ENCODE measurements around the gene CERS5. TPM values are rescaled to one million over a fixed set of nuclear protein-coding genes. Genes with fewer than 3 reads are reported as not detected.

Gene CERS5
- polyA plus RNA-seq, 1 donor (not counting 4 experiments of a cell fraction or from before 2014, with no cell fraction given), result 72.3 TPM

- dilution Hi-C loops (cut with MboI; ENCODE audit: extremely low pct_ligation_motif_present, low sequenced_read_pairs), result no loop called here
- Histone ChIP-seq H3K36me3 (ENCODE audit: control insufficient read depth in 2 of 2, extremely low read depth in 1 of 2, insufficient read depth in 2 of 2, low read length in 2 of 2) (peaks cover 0 to under 1% of the 10 kb centered on the region in 2 experiments), H3K9me1 (ENCODE audit: control insufficient read depth, extremely low read depth, insufficient read depth, low read length) (no peaks in the 10 kb centered on the region), H3K4me3 (ENCODE audit: control insufficient read depth in 2 of 3, extremely low read depth in 1 of 3, insufficient read depth in 2 of 3, low read depth in 1 of 3, low read length in 3 of 3) (peak overlapping the region in 2 of 3 experiments; percentile 40 to 51), H3K27me3 (ENCODE audit: control insufficient read depth, extremely low read depth, insufficient read depth, low read length) (no peaks in the 10 kb centered on the region), H3K4me1 (ENCODE audit: control insufficient read depth, extremely low read depth, insufficient read depth, low read length) (peaks cover 20% of the 10 kb centered on the region), H3K27ac (ENCODE audit: control insufficient read depth, insufficient read depth, low read length) (peak overlapping the region; percentile 26), H2AFZ (ENCODE audit: control insufficient read depth, low read length) (peak overlapping the region; percentile 86), H4K20me1 (ENCODE audit: control insufficient read depth, extremely low read depth, insufficient read depth, low read length) (no peaks in the 10 kb centered on the region), H3K4me2 (ENCODE audit: control insufficient read depth, extremely low read depth, insufficient read depth, low read depth, low read length) (peak overlapping the region; percentile 58), H3K79me2 (ENCODE audit: control insufficient read depth, insufficient read depth, low read length) (peaks cover 32% of the 10 kb centered on the region), H3K9me3 (ENCODE audit: control insufficient read depth, low read depth, low read length) (no peaks in the 10 kb centered on the region), H3K9ac (ENCODE audit: control insufficient read depth, extremely low read depth, insufficient read depth, low read length) (peak overlapping the region; percentile 9)
- DNase-seq (ENCODE audit: low read depth, low spot score) (no peak), FAIRE-seq (no peak)
- TF ChIP-seq EZH2 (IDR thresholded peaks at IDR 0.05; ENCODE audit: low read length) (no peak), CTCF (optimal IDR thresholded peaks at IDR 0.05 in 1 of 3, IDR thresholded peaks at IDR 0.05 in 1 of 3, conservative IDR thresholded peaks at IDR 0.05 in 1 of 3; ENCODE audit: extremely low read depth in 1 of 3, insufficient read depth in 2 of 3, low read length in 3 of 3) (no peak)
These were observed 55.8 kb downstream of the CERS5 start for GRCh38 chr12:50111395-50111692.

DNA sequence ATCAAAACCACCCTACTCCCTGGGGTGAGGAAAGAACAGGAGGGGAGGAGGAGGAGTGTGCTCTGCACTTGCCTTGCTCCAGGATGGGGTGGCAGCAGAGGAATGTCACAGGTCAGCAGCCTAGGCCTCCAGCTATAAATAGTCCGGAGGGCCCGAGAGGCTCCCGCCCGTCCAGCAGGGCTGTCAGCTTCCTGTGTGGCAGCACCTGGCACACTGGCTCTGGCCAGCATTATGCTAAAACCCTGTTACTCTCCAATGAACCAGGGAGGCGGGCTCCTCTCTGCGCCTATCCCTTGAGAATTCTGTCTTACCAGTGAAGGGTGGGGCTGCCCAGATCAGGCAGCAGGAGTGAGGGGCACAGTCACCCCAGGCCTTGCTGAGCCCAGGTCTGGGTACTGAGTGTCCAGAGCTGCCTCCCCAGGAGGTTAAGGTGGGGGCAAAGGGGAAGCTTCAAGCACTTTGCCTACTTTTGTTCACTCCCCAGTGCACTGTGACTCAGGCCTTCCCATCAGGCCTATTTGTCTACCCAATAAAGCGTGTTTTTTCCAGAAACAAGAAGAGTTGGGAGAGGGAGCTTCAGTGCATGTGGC is 56.3 kb downstream of the CERS5 start:
- H3K27ac ChIP-seq (ENCODE audit: control insufficient read depth, insufficient read depth, low read length), result no peak overlapping the region
- peaks cover 20% of the 10 kb centered on the region for H3K4me1 ChIP-seq (ENCODE audit: control insufficient read depth, extremely low read depth, insufficient read depth, low read length)
- no peaks in the 10 kb centered on the region for H4K20me1 ChIP-seq (ENCODE audit: control insufficient read depth, extremely low read depth, insufficient read depth, low read length)
- no peaks in the 10 kb centered on the region for H3K9me1 ChIP-seq (ENCODE audit: control insufficient read depth, extremely low read depth, insufficient read depth, low read length)
- dilution Hi-C loops (cut with MboI; ENCODE audit: extremely low pct_ligation_motif_present, low sequenced_read_pairs), result no loop called here
- no peaks in the 10 kb centered on the region for H3K27me3 ChIP-seq (ENCODE audit: control insufficient read depth, extremely low read depth, insufficient read depth, low read length)
- no peaks in the 10 kb centered on the region for H3K36me3 ChIP-seq (ENCODE audit: control insufficient read depth in 2 of 2, extremely low read depth in 1 of 2, insufficient read depth in 2 of 2, low read length in 2 of 2)
- H2AFZ ChIP-seq (ENCODE audit: control insufficient read depth, low read length), result peak overlapping the region; percentile 86
- H3K4me3 ChIP-seq (ENCODE audit: control insufficient read depth in 2 of 3, extremely low read depth in 1 of 3, insufficient read depth in 2 of 3, low read depth in 1 of 3, low read length in 3 of 3), result peak overlapping the region in 1 of 3 experiments; percentile 51
- H3K9ac ChIP-seq (ENCODE audit: control insufficient read depth, extremely low read depth, insufficient read depth, low read length), result no peak overlapping the region
- peaks cover 28% of the 10 kb centered on the region for H3K79me2 ChIP-seq (ENCODE audit: control insufficient read depth, insufficient read depth, low read length)
- TF ChIP-seq EZH2 (IDR thresholded peaks at IDR 0.05; ENCODE audit: low read length), result no peak
- no peak for TF ChIP-seq CTCF (optimal IDR thresholded peaks at IDR 0.05 in 1 of 3, IDR thresholded peaks at IDR 0.05 in 1 of 3, conservative IDR thresholded peaks at IDR 0.05 in 1 of 3; ENCODE audit: extremely low read depth in 1 of 3, insufficient read depth in 2 of 3, low read length in 3 of 3)
- H3K4me2 ChIP-seq (ENCODE audit: control insufficient read depth, extremely low read depth, insufficient read depth, low read depth, low read length), result peak overlapping the region; percentile 58
- H3K9me3 ChIP-seq (ENCODE audit: control insufficient read depth, low read depth, low read length), result no peaks in the 10 kb centered on the region
- DNase-seq (ENCODE audit: low read depth, low spot score) (no peak), FAIRE-seq (no peak)

Data from keratinocyte (primary cell).